ENCODE results near the gene COX20. TPM values are rescaled to one million over a fixed set of nuclear protein-coding genes. Genes with fewer than 3 reads are reported as not detected.
A peak's percentile ranks its signal among the peaks of the same experiment; 100 is the strongest.

COX20 gene
- total and polyA plus RNA-seq, 2 of the 8 experiments (the other 6 are each of a cell fraction or from before 2014, with no cell fraction given) = 17.5 to 28.8 TPM

DNA sequence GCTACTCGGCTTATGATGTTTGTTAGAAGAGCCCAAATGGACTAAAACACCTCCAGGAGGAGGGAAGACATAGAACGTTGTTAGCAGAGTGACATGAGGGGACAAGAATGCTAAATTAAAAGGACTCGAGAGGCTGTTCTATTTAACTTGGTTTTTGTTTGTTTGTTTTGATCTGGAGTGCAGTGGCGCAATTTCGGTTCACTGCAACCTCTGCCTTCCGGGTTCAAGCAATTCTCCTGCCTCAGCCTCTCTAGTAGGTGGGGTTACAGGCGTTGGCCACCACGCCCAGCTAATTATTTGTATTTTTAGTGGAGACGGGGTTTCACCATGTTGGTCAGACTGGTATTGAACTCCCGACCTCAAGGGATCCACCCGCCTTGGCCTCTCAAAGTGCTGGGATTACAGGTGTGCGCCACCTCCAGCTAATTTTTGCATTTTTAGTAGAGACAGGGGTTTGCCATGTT lies 33.9 kb downstream of the COX20 start:
- no peak overlapping the region for H4K5ac ChIP-seq (ENCODE audit: insufficient read length, low read depth, low read length)
- no peak overlapping the region for H3K23ac ChIP-seq (ENCODE audit: insufficient read length)
- H3K18ac ChIP-seq (ENCODE audit: extremely low read depth, low read length) = no peak overlapping the region
- no peaks in the 10 kb centered on the region for H3K9me3 ChIP-seq (ENCODE audit: insufficient read depth in 2 of 2, low read depth in 1 of 2, low read length in 1 of 2)
- TF ChIP-seq EGR1 (IDR thresholded peaks at IDR 0.05; ENCODE audit: borderline replicate concordance, low read depth, low read length) = no peak
- no peak for TF ChIP-seq BCL11A (IDR thresholded peaks at IDR 0.05; ENCODE audit: low read depth in 2 of 2, low read length in 2 of 2)
- no peak for TF ChIP-seq SUZ12 (IDR thresholded peaks at IDR 0.05; ENCODE audit: low read length)
- TF ChIP-seq, protein P1, sequence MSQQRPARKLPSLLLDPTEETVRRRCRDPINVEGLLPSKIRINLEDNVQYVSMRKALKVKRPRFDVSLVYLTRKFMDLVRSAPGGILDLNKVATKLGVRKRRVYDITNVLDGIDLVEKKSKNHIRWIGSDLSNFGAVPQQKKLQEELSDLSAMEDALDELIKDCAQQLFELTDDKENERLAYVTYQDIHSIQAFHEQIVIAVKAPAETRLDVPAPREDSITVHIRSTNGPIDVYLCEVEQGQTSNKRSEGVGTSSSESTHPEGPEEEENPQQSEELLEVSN (IDR thresholded peaks at IDR 0.05) = no peak
- TF ChIP-seq, protein P2, sequence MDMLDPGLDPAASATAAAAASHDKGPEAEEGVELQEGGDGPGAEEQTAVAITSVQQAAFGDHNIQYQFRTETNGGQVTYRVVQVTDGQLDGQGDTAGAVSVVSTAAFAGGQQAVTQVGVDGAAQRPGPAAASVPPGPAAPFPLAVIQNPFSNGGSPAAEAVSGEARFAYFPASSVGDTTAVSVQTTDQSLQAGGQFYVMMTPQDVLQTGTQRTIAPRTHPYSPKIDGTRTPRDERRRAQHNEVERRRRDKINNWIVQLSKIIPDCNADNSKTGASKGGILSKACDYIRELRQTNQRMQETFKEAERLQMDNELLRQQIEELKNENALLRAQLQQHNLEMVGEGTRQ (IDR thresholded peaks at IDR 0.05; ENCODE audit: low read length) = no peak
- TF ChIP-seq POLR2A (IDR thresholded peaks at IDR 0.05; ENCODE audit: control extremely low read depth in 1 of 2, low read depth in 2 of 2, low read length in 2 of 2) = no peak
- no peak for TF ChIP-seq HDAC6 (IDR thresholded peaks at IDR 0.05; ENCODE audit: low read depth, low read length)
- no peak for TF ChIP-seq SP2 (IDR thresholded peaks at IDR 0.05; ENCODE audit: low read length)
- no peak for TF ChIP-seq CREB1 (IDR thresholded peaks at IDR 0.05)
- no peak for TF ChIP-seq KDM5A (IDR thresholded peaks at IDR 0.05; ENCODE audit: low read length)
- TF ChIP-seq, protein P3, sequence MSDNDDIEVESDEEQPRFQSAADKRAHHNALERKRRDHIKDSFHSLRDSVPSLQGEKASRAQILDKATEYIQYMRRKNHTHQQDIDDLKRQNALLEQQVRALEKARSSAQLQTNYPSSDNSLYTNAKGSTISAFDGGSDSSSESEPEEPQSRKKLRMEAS (IDR thresholded peaks at IDR 0.05) = no peak
- POLR2A ChIA-PET (ENCODE audit: partially characterized antibody) = interaction anchor here (0.6 to 29.6 kb wide), 4 partner anchors 6 to 422 kb away, joined by 3 to 677 read pairs (median 213); partner anchors contain the start of genes COX20 and HNRNPU
- H3K9ac ChIP-seq (replicated peaks in 1 of 4; ENCODE audit: extremely low read depth in 1 of 4, low read depth in 3 of 4, low read length in 3 of 4) = no peak overlapping the region
- H3K4me2 ChIP-seq (ENCODE audit: insufficient read depth in 1 of 2, low read depth in 2 of 2, low read length in 2 of 2) = no peak overlapping the region
- peaks cover 0 to 5% of the 10 kb centered on the region in 2 experiments; a peak in 2 of 4 replicates for H3K79me2 ChIP-seq (ENCODE audit: control insufficient read depth in 1 of 2, insufficient read depth in 2 of 2, low read length in 2 of 2)
- H3K4me1 ChIP-seq (replicated peaks in 1 of 4; ENCODE audit: control insufficient read depth in 3 of 4, insufficient read depth in 4 of 4, low read length in 3 of 4) = peaks cover 0 to 3% (median 1%) of the 10 kb centered on the region in 4 experiments; a peak in 3 of 7 replicates
- H2AK5ac ChIP-seq (ENCODE audit: low read depth, low read length) = no peak overlapping the region
- H3K23me2 ChIP-seq (ENCODE audit: low read depth, low read length) = peaks cover 3% of the 10 kb centered on the region; the same call in 1 of the 2 replicates
- H3K14ac ChIP-seq (ENCODE audit: insufficient read length) = no peak overlapping the region
- H4K20me1 ChIP-seq (replicated peaks in 1 of 2; ENCODE audit: control insufficient read depth in 1 of 2, insufficient read depth in 2 of 2, low read length in 2 of 2) = no peaks in the 10 kb centered on the region
- FAIRE-seq (no peak), DNase-seq (ENCODE audit: low read depth in 1 of 2, low spot score in 2 of 2) (no peak)
- 89% methylated on average over 12 of the region's 12 CpGs; no CpG with 5 or more reads in 1 of the 2 experiments for WGBS, 2 experiments (ENCODE audit: extremely low coverage in 1 of 2, insufficient coverage in 1 of 2, insufficient read length in 1 of 2, insufficient replicate concordance in 2 of 2, low coverage in 1 of 2, low lambda C conversion rate in 2 of 2, missing lambda C conversion rate in 1 of 2)
- H3K27me3 ChIP-seq (replicated peaks in 1 of 4; ENCODE audit: control insufficient read depth in 3 of 4, extremely low read depth in 1 of 4, insufficient read depth in 3 of 4, low read length in 3 of 4) = no peaks in the 10 kb centered on the region
- CTCF ChIA-PET (ENCODE audit: partially characterized antibody) = interaction anchor here (0.5 to 1.4 kb wide), 6 partner anchors 7 to 205 kb away, joined by 3 to 5 read pairs (median 3); a partner anchor contains a TSS
- H4K8ac ChIP-seq (ENCODE audit: extremely low read depth, insufficient read depth, low read length) = no peak overlapping the region
- H2BK12ac ChIP-seq (ENCODE audit: low read depth, low read length) = no peak overlapping the region
- no peak overlapping the region for H3K4me3 ChIP-seq (ENCODE audit: extremely low read depth in 1 of 4, insufficient read depth in 2 of 4, low read depth in 3 of 4, low read length in 4 of 4)
- no peak overlapping the region for H3K4ac ChIP-seq (replicated peaks; ENCODE audit: insufficient read length, low read depth, low read length)
- no peaks in the 10 kb centered on the region for H3K79me1 ChIP-seq (ENCODE audit: low read depth, low read length)
- no peak overlapping the region for H2BK20ac ChIP-seq (ENCODE audit: low read length)
- no peak overlapping the region for H3K27ac ChIP-seq (ENCODE audit: low read depth, low read length)
- no peak overlapping the region for H3K56ac ChIP-seq (replicated peaks; ENCODE audit: insufficient read length, low read depth, low read length)
- H2BK120ac ChIP-seq (replicated peaks; ENCODE audit: low read depth, low read length) = no peak overlapping the region
- H4K91ac ChIP-seq (replicated peaks; ENCODE audit: insufficient read length, low read length) = no peak overlapping the region
- H2BK15ac ChIP-seq (ENCODE audit: low read length) = no peak overlapping the region
- no peaks in the 10 kb centered on the region for H3K36me3 ChIP-seq (ENCODE audit: control insufficient read depth in 2 of 4, insufficient read depth in 4 of 4, low read length in 3 of 4)
- H2AFZ ChIP-seq (ENCODE audit: low read length) = peak overlapping the region; percentile 65; the same call in 1 of the 2 replicates
- H2BK5ac ChIP-seq (ENCODE audit: low read depth, low read length) = no peak overlapping the region

Data from H1 (cell line).